ENCODE data around the gene RPRD1A. TPM values are rescaled to one million over a fixed set of nuclear protein-coding genes. Genes with fewer than 3 reads are reported as not detected.

The RPRD1A gene
- polyA plus RNA-seq, 1 donor (not counting 4 experiments of a cell fraction or from before 2014, with no cell fraction given), result 55.5 TPM

GRCh38 chr18:36108601-36109000, 41.2 kb upstream of the RPRD1A start:
- no peak overlapping the region for H3K9ac ChIP-seq (ENCODE audit: control insufficient read depth, extremely low read depth, insufficient read depth, low read length)
- dilution Hi-C loops (cut with MboI; ENCODE audit: extremely low pct_ligation_motif_present, low sequenced_read_pairs), result no loop called here
- no peak for TF ChIP-seq CTCF (optimal IDR thresholded peaks at IDR 0.05 in 1 of 3, IDR thresholded peaks at IDR 0.05 in 1 of 3, conservative IDR thresholded peaks at IDR 0.05 in 1 of 3; ENCODE audit: extremely low read depth in 1 of 3, insufficient read depth in 2 of 3, low read length in 3 of 3)
- no peak for TF ChIP-seq EZH2 (IDR thresholded peaks at IDR 0.05; ENCODE audit: low read length)
- no peak overlapping the region for H3K27ac ChIP-seq (ENCODE audit: control insufficient read depth, insufficient read depth, low read length)
- H3K4me2 ChIP-seq (ENCODE audit: control insufficient read depth, extremely low read depth, insufficient read depth, low read depth, low read length), result no peak overlapping the region
- H3K9me1 ChIP-seq (ENCODE audit: control insufficient read depth, extremely low read depth, insufficient read depth, low read length), result no peaks in the 10 kb centered on the region
- H3K36me3 ChIP-seq (ENCODE audit: control insufficient read depth in 2 of 2, extremely low read depth in 1 of 2, insufficient read depth in 2 of 2, low read length in 2 of 2), result peaks cover 5 to 8% of the 10 kb centered on the region in 2 experiments
- H2AFZ ChIP-seq (ENCODE audit: control insufficient read depth, low read length), result no peak overlapping the region
- no peak for FAIRE-seq
- H4K20me1 ChIP-seq (ENCODE audit: control insufficient read depth, extremely low read depth, insufficient read depth, low read length), result no peaks in the 10 kb centered on the region
- no peaks in the 10 kb centered on the region for H3K4me1 ChIP-seq (ENCODE audit: control insufficient read depth, extremely low read depth, insufficient read depth, low read length)
- H3K27me3 ChIP-seq (ENCODE audit: control insufficient read depth, extremely low read depth, insufficient read depth, low read length), result no peaks in the 10 kb centered on the region
- no peak overlapping the region for H3K4me3 ChIP-seq (ENCODE audit: control insufficient read depth in 2 of 3, extremely low read depth in 1 of 3, insufficient read depth in 2 of 3, low read depth in 1 of 3, low read length in 3 of 3)
- no peaks in the 10 kb centered on the region for H3K79me2 ChIP-seq (ENCODE audit: control insufficient read depth, insufficient read depth, low read length)
- no peak for DNase-seq (ENCODE audit: low read depth, low spot score)
- H3K9me3 ChIP-seq (ENCODE audit: control insufficient read depth, low read depth, low read length), result no peaks in the 10 kb centered on the region

GRCh38 chr18:36108196-36108595, 40.8 kb upstream of the RPRD1A start:
- Histone ChIP-seq H3K4me3 (ENCODE audit: control insufficient read depth in 2 of 3, extremely low read depth in 1 of 3, insufficient read depth in 2 of 3, low read depth in 1 of 3, low read length in 3 of 3) (no peak overlapping the region), H4K20me1 (ENCODE audit: control insufficient read depth, extremely low read depth, insufficient read depth, low read length) (no peaks in the 10 kb centered on the region), H3K4me1 (ENCODE audit: control insufficient read depth, extremely low read depth, insufficient read depth, low read length) (no peaks in the 10 kb centered on the region), H3K36me3 (ENCODE audit: control insufficient read depth in 2 of 2, extremely low read depth in 1 of 2, insufficient read depth in 2 of 2, low read length in 2 of 2) (peaks cover 5 to 7% of the 10 kb centered on the region in 2 experiments), H3K27ac (ENCODE audit: control insufficient read depth, insufficient read depth, low read length) (no peak overlapping the region), H3K9ac (ENCODE audit: control insufficient read depth, extremely low read depth, insufficient read depth, low read length) (no peak overlapping the region), H2AFZ (ENCODE audit: control insufficient read depth, low read length) (no peak overlapping the region), H3K9me3 (ENCODE audit: control insufficient read depth, low read depth, low read length) (no peaks in the 10 kb centered on the region), H3K79me2 (ENCODE audit: control insufficient read depth, insufficient read depth, low read length) (no peaks in the 10 kb centered on the region), H3K4me2 (ENCODE audit: control insufficient read depth, extremely low read depth, insufficient read depth, low read depth, low read length) (no peak overlapping the region), H3K9me1 (ENCODE audit: control insufficient read depth, extremely low read depth, insufficient read depth, low read length) (no peaks in the 10 kb centered on the region), H3K27me3 (ENCODE audit: control insufficient read depth, extremely low read depth, insufficient read depth, low read length) (no peaks in the 10 kb centered on the region)
- DNase-seq (ENCODE audit: low read depth, low spot score) (no peak), FAIRE-seq (no peak)
- TF ChIP-seq CTCF (optimal IDR thresholded peaks at IDR 0.05 in 1 of 3, IDR thresholded peaks at IDR 0.05 in 1 of 3, conservative IDR thresholded peaks at IDR 0.05 in 1 of 3; ENCODE audit: extremely low read depth in 1 of 3, insufficient read depth in 2 of 3, low read length in 3 of 3) (no peak), EZH2 (IDR thresholded peaks at IDR 0.05; ENCODE audit: low read length) (no peak)
- dilution Hi-C loops (cut with MboI; ENCODE audit: extremely low pct_ligation_motif_present, low sequenced_read_pairs), result no loop called here

Measured in keratinocyte (primary cell).